DMS153 treated with DMSO at 0.1 percent for 48 hours (cell line): ENCODE results near the gene BMP5.

Source experiments
- DNase-seq: peaks from one replicate; lab custom pipeline; 2025; ENCODE audit not compliant: unreplicated experiment; lab: John Stamatoyannopoulos, UW

Gene BMP5

GRCh38 chr6:55874316-55874715 lies 1.1 kb downstream of the BMP5 start:
- DNase-seq, result no peak

- no peak for DNase-seq
Observed at GRCh38 chr6:55872866-55873265, 2.5 kb downstream of the BMP5 start.

- no peak for DNase-seq
Observed at GRCh38 chr6:55870181-55870813, 5.1 kb downstream of the BMP5 start.

- no peak for DNase-seq
Observed at GRCh38 chr6:55869674-55870073, 5.7 kb downstream of the BMP5 start.

GRCh38 chr6:55868771-55869479 lies 6.5 kb downstream of the BMP5 start:
- no peak for DNase-seq

GRCh38 chr6:55868176-55868575 lies 7.2 kb downstream of the BMP5 start:
- DNase-seq, result no peak

GRCh38 chr6:55866128-55866527 lies 9.3 kb downstream of the BMP5 start:
- DNase-seq, result no peak

GRCh38 chr6:55853008-55854001 lies 22.1 kb downstream of the BMP5 start:
- DNase-seq, result no peak

- DNase-seq, result no peak
Observed at GRCh38 chr6:55841341-55841740, 34.0 kb downstream of the BMP5 start.

GRCh38 chr6:55839080-55839479 lies 36.3 kb downstream of the BMP5 start:
- no peak for DNase-seq

GRCh38 chr6:55836945-55837344 lies 38.4 kb downstream of the BMP5 start:
- no peak for DNase-seq

- no peak for DNase-seq
Observed at GRCh38 chr6:55836481-55836880, 38.9 kb downstream of the BMP5 start.

GRCh38 chr6:55835220-55835619 lies 40.2 kb downstream of the BMP5 start:
- no peak for DNase-seq

- DNase-seq, result no peak
Observed at GRCh38 chr6:55833284-55833683, 42.1 kb downstream of the BMP5 start.

GRCh38 chr6:55827818-55828522 lies 47.4 kb downstream of the BMP5 start:
- no peak for DNase-seq

GRCh38 chr6:55826941-55827340 lies 48.4 kb downstream of the BMP5 start:
- DNase-seq, result no peak

GRCh38 chr6:55825402-55826051 lies 49.9 kb downstream of the BMP5 start:
- no peak for DNase-seq

- DNase-seq, result no peak
Observed at GRCh38 chr6:55822815-55823214, 52.6 kb downstream of the BMP5 start.

GRCh38 chr6:55822005-55822404 lies 53.4 kb downstream of the BMP5 start:
- DNase-seq, result no peak

GRCh38 chr6:55820696-55821095 lies 54.7 kb downstream of the BMP5 start:
- no peak for DNase-seq

- no peak for DNase-seq
Observed at GRCh38 chr6:55819811-55820210, 55.6 kb downstream of the BMP5 start.
